NCI-H345 (cell line): Measurements from ENCODE around the gene ZNF800.
A peak's percentile ranks its signal among the peaks of the same experiment; 100 is the strongest.

Experiments
- DNase-seq: peaks from one replicate; lab custom pipeline; 2025; lab: John Stamatoyannopoulos, UW

Gene ZNF800

GRCh38 chr7:127348247-127348631 lies 44.3 kb downstream of the ZNF800 start:
- no peak for DNase-seq

DNA sequence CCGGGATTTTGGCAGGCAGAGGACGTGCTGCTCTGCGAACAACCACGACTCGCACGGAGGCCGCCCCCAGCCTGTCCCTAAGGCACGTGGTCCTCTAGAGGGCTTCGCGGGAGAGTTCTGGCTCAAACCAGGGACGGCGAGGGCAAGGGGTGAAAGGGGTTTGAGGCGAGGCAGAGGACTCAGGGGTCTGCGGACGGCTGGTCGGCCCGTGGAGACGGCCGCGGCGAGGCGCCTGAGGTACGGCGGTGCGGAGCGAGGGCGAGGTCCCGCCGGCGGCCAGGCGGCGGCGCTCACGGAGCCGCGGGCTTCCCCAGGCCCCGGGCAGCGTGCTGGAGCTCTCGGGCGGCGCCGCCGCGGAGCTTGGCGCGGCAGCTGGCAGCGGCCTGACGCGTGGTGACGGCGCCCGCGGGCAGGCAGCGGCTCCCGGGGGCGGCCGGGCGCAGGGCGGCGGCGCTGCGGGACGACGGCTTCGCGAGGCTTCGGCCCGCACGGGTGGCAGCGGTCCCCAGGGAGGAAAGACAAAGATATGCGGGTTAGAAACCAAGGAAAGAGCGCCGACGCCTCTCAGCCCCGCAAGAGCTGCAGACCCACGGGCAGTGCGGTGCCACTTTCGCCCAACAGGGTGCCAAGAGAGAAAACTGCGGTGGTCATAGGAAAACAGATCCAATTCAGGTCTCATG lies 44.8 kb downstream of the ZNF800 start:
- peak; percentile 84 for DNase-seq

- no peak for DNase-seq
Observed at GRCh38 chr7:127346575-127347256, 45.8 kb downstream of the ZNF800 start.

DNA sequence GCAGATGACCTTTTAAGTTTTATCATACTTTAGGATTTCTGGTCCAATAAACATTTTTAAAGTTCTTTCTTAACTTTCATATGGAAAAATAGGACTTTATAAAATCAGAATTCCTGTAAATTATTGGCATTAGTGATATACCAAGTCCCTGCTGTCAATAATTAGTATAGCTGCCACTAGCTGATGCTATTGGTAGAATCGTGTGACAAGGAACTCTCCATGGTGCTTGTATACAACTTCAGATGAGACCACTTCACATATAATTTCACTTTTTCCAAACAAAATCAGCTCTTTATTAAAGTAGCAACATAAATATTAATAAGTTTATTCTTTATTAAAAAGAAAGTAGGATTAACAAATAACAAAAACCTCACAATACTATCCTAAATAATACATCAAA lies 49.9 kb downstream of the ZNF800 start:
- no peak for DNase-seq

DNA sequence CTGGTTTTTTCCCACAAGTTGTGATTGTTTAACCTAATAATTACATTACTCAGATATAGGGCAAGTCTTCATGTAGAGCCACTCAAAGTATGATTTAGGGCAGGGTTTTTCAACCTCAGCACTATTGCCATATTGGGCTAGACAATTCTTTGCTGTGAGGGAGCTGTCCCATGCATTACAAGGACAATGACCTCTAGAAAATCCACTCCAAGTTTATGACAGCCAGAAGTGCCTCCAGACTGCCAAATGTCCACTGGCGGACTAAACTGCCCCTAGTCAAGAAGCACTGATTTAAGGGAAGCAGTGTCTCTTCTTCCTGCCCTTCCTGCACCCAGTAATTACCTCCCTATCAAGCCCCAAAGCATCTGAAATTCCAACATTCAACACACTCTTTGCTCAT lies 54.4 kb downstream of the ZNF800 start:
- DNase-seq: no peak

GRCh38 chr7:127337581-127337980 lies 54.9 kb downstream of the ZNF800 start:
- DNase-seq: no peak

GRCh38 chr7:127336458-127336857 lies 56.0 kb downstream of the ZNF800 start:
- no peak for DNase-seq

GRCh38 chr7:127332880-127333279 lies 59.6 kb downstream of the ZNF800 start:
- no peak for DNase-seq

GRCh38 chr7:127330070-127330469 lies 62.4 kb downstream of the ZNF800 start:
- no peak for DNase-seq

- no peak for DNase-seq
Observed at GRCh38 chr7:127322832-127323493, 69.5 kb downstream of the ZNF800 start.

DNA sequence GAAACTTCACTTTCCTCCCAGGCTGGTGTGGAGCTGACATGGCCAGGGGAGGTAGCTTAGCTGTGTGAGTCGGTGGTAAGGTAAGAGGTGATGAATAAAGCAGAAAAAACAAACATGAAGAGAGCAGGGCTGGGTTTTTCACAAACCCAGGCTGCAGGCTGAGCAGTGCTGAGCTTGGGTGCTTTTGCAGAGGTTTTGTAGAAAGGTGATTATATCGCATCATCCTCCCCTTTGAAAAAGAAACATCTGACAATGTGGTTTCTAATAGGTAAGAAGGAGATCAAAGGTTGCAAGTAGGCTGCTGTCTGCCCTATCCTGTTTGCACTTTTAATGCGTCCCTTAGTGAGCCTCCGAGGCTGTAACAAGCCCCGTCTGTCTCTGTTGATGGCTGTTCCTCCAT lies 70.2 kb downstream of the ZNF800 start:
- no peak for DNase-seq

GRCh38 chr7:127320974-127321373 lies 71.5 kb downstream of the ZNF800 start:
- no peak for DNase-seq
